Activated T-cell treated with anti-CD3 and anti-CD28 coated beads, Interleukin-2, amount 50 U/mL, for 4 hours (primary cell): ENCODE data around the gene TES. TPM values are rescaled to one million over a fixed set of nuclear protein-coding genes. Genes with fewer than 3 reads are reported as not detected.

Source experiments
- ATAC-seq, 2 donors: fragments of 200-7000 bp; cut with Tn5 transposase; one replicate each; pipeline ENCODE4 v1.10.0; 2021
- DNase-seq: peaks from one replicate; pipeline ENCODE4 v3.0.0-alpha.2; 2020
- H3K27me3 Mint-ChIP-seq: one replicate; pipeline ENCODE4 v1.8.0; 2021; ENCODE audit warnings: low read depth, mixed read lengths
- H3K36me3 Mint-ChIP-seq: one replicate; pipeline ENCODE4 v1.8.0; 2022; ENCODE audit warnings: mixed read lengths; ENCODE audit not compliant: insufficient read depth
- H3K4me1 Mint-ChIP-seq: one replicate; pipeline ENCODE4 v1.8.0; 2021; ENCODE audit warnings: low read depth, mixed read lengths
- H3K4me3 Mint-ChIP-seq: one replicate; pipeline ENCODE4 v1.8.0; 2021; ENCODE audit warnings: mild to moderate bottlenecking, moderate library complexity, mixed read lengths
- H3K9me3 Mint-ChIP-seq: one replicate; pipeline ENCODE4 v1.8.0; 2021; ENCODE audit warnings: mixed read lengths
- total RNA-seq, 3 donors: library from RNA; stranded (reverse); gene quantifications; one replicate each; pipeline ENCODE4 v1.2.1, GENCODE V29; 2021

The TES gene
- total RNA-seq, 3 donors from 2014 or later, result 38.0 to 57.1 (median 53.4) TPM

DNA sequence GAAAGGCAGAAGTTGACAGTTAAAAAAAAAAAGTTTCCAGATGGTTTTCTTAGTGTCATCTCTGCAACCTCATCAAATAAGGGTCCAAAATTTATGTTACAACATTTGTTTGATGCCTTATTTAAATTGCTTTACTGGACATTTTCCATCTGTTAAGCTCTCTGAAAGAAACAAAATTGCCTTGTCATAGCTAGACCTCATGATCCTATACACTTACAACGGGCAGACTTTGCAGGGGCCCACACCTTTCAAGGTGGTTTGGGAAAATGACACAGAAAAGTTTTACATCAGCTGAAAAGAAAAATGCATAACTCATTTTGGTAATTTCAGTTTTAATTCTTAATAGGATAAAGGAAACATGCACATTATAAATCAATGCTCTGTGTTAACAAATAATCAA is 1.4 kb upstream of the TES start:
- DNase-seq (no peak), ATAC-seq (no peak)
- H3K4me3 Mint-ChIP-seq, result no peak overlapping the region
- no peaks in the 10 kb centered on the region for H3K27me3 Mint-ChIP-seq
- peaks cover 34% of the 10 kb centered on the region for H3K4me1 Mint-ChIP-seq
- peaks cover 14% of the 10 kb centered on the region for H3K9me3 Mint-ChIP-seq
- no peaks in the 10 kb centered on the region for H3K36me3 Mint-ChIP-seq

GRCh38 chr7:116209561-116210070 is 723 bp upstream of the TES start:
- Mint-ChIP-seq H3K36me3 (no peaks in the 10 kb centered on the region), H3K4me3 (peak overlapping the region; percentile 74), H3K4me1 (peaks cover 41% of the 10 kb centered on the region), H3K27me3 (no peaks in the 10 kb centered on the region), H3K9me3 (peaks cover 14% of the 10 kb centered on the region)
- DNase-seq, result peak; percentile 17
- peak in 1 of 2 donors; percentile 12 for ATAC-seq

- Mint-ChIP-seq H3K9me3 (peaks cover 14% of the 10 kb centered on the region), H3K4me3 (peak overlapping the region; percentile 93), H3K4me1 (peaks cover 58% of the 10 kb centered on the region), H3K27me3 (no peaks in the 10 kb centered on the region), H3K36me3 (no peaks in the 10 kb centered on the region)
- ATAC-seq (peak; percentile 74 to 78), DNase-seq (peak; percentile 68)
Observed at GRCh38 chr7:116211006-116211912, 920 bp downstream of the TES start.

DNA sequence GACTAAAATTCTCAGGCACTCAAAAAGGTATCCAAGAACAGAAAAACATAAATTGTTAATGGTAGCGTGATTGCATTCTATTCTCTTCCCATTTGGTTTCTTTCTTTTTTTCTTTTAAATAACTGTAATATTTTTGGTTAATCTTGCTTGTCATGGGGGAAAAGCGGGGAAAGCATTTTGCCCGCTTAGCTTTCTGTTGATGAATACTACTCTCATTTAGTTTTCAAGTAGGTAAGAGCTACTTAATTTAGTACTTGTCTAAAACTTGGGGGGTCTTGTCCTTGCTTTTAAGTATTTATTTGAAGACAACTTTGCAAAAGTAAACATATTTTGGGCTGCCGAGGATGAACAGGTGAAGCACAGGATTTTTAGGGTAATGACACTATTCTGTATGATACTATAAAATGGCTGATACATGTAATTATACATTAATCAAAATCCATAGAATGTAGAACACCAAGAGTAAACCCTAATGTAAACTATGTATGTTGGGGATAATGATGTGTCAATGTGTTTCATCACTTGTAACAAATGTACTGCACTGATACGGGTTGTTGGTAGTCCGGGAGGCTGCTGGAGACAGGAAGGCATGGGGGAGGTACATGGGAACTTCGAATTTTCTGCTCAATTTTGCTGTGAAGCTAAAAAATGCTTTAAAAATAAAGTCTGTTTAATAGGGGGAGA is 1.7 kb downstream of the TES start:
- no peaks in the 10 kb centered on the region for H3K36me3 Mint-ChIP-seq
- DNase-seq (no peak), ATAC-seq (no peak)
- peak overlapping the region; percentile 93 for H3K4me3 Mint-ChIP-seq
- peaks cover 12% of the 10 kb centered on the region for H3K9me3 Mint-ChIP-seq
- peaks cover 62% of the 10 kb centered on the region for H3K4me1 Mint-ChIP-seq
- no peaks in the 10 kb centered on the region for H3K27me3 Mint-ChIP-seq

DNA sequence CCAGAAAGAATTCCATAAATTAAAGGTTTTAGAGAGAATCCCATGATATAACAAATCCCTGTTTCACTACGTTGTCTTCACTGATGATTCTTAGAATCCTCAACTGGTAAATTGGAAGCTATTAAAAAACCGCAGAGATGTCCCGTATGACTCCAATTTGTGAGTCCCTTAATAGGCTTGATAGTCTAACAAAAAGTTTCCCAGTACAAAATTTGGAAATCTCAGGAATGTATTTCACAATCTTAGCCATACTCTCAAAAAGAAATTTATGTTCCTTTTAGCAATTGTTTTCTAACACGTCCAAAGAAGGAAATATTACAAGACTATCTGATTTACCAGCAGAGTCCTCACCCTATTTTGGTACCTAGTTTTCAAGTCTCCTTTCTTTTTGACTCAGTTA is 2.5 kb downstream of the TES start:
- peaks cover 4% of the 10 kb centered on the region for H3K9me3 Mint-ChIP-seq
- peaks cover 68% of the 10 kb centered on the region for H3K4me1 Mint-ChIP-seq
- ATAC-seq (no peak), DNase-seq (no peak)
- H3K36me3 Mint-ChIP-seq, result no peaks in the 10 kb centered on the region
- no peaks in the 10 kb centered on the region for H3K27me3 Mint-ChIP-seq
- peak overlapping the region; percentile 93 for H3K4me3 Mint-ChIP-seq

DNA sequence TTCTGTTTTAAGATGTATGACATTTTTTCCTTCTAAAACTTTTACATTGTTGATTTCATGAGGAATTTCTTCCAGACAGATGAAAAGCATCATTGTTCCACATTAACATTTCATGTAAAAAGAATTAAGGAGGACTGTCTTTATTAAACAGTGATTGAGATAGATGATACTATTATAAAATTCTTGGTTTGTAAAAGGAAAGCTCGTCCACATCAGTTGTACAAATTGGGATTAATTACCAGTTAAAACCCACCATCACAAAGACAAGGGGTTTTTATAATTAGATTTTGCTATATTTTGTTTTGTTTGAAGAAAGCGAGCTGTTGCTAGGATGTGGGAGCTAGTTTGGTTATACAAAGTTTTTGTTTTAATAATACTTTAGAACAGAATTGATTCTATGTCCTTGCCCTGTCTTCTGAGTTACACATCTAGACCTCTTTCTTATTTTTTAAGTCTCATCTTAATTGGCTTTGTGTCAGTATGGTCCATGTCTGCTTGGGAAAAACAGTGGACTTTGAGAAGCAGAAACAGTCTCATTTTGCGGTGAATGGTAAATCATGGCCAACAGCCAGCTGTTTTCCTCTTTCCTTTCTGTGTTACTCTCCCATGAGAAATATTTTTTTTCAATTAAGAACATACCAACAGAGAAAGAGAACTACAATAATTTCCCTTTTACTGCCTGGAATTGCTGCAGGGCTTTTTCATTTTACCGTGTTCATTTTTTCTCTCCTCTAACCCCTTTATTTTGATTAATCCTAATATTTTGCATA is 3.2 kb downstream of the TES start:
- Mint-ChIP-seq H3K4me3 (peak overlapping the region; percentile 93), H3K4me1 (peaks cover 71% of the 10 kb centered on the region), H3K9me3 (no peaks in the 10 kb centered on the region), H3K36me3 (no peaks in the 10 kb centered on the region), H3K27me3 (no peaks in the 10 kb centered on the region)
- DNase-seq, result no peak
- ATAC-seq, result no peak

- Mint-ChIP-seq H3K36me3 (no peaks in the 10 kb centered on the region), H3K4me3 (peak overlapping the region; percentile 40), H3K27me3 (no peaks in the 10 kb centered on the region), H3K4me1 (peaks cover 74% of the 10 kb centered on the region), H3K9me3 (no peaks in the 10 kb centered on the region)
- no peak for DNase-seq
- ATAC-seq, result no peak
Observed at GRCh38 chr7:116214921-116215320, 4.6 kb downstream of the TES start.

DNA sequence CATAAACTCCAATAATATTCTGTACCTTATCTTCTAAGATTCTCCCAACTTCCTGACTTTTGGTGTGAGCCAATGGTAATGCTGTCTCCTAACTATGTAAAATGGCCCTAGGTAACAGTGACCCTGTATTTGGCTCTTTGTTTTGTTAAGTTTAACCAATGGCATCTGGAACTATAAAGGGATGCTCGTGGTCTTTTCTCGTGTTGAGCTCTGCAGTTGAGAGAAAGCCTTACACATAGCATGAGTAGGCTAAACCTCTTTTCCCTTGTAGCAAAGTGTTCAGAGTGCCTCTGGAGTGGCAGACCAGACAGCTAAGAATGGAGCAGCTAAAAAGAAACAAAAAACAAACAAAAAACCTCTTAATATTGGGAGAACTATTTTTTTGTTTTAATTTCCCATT is 5.2 kb downstream of the TES start:
- ATAC-seq, result no peak
- DNase-seq, result no peak
- peaks cover 79% of the 10 kb centered on the region for H3K4me1 Mint-ChIP-seq
- H3K9me3 Mint-ChIP-seq, result no peaks in the 10 kb centered on the region
- no peaks in the 10 kb centered on the region for H3K27me3 Mint-ChIP-seq
- H3K4me3 Mint-ChIP-seq, result no peak overlapping the region
- no peaks in the 10 kb centered on the region for H3K36me3 Mint-ChIP-seq

DNA sequence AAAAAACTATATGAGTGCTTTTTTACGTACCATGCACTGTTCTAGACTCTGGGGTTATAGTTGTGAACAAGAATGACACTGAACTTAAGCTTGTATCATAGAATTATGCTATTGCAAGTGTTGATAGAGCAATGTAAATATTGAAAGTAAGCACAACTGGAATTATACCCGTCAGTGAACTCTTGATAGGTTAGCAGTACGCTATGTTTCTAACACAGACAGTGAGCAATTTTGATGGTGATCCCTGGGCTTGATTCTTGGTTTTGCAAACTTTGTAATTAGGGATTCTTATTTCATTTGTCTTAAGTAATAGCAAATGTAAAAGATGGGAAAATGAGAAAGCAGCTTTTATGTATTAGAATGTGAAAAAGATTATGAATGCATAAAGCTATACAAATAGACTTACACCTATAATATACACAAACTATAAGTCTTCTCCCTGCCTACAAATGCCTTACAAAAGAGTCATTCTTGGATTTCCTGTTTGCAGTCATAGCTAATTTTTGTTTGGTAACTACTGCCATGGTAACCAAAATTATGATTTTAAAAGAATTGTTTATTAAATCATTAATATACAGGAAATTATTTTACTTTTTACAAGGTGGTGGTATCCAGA is 6.7 kb downstream of the TES start:
- peaks cover under 1% of the 10 kb centered on the region for H3K36me3 Mint-ChIP-seq
- peak overlapping the region; percentile 51 for H3K4me3 Mint-ChIP-seq
- no peaks in the 10 kb centered on the region for H3K9me3 Mint-ChIP-seq
- DNase-seq (no peak), ATAC-seq (no peak)
- no peaks in the 10 kb centered on the region for H3K27me3 Mint-ChIP-seq
- peaks cover 88% of the 10 kb centered on the region for H3K4me1 Mint-ChIP-seq

- H3K4me1 Mint-ChIP-seq, result peaks cover 87% of the 10 kb centered on the region
- peak overlapping the region; percentile 5 for H3K4me3 Mint-ChIP-seq
- ATAC-seq, result no peak
- DNase-seq, result no peak
- H3K9me3 Mint-ChIP-seq, result no peaks in the 10 kb centered on the region
- H3K27me3 Mint-ChIP-seq, result no peaks in the 10 kb centered on the region
- H3K36me3 Mint-ChIP-seq, result peaks cover 4% of the 10 kb centered on the region
Observed at GRCh38 chr7:116218051-116218645, 7.8 kb downstream of the TES start.

DNA sequence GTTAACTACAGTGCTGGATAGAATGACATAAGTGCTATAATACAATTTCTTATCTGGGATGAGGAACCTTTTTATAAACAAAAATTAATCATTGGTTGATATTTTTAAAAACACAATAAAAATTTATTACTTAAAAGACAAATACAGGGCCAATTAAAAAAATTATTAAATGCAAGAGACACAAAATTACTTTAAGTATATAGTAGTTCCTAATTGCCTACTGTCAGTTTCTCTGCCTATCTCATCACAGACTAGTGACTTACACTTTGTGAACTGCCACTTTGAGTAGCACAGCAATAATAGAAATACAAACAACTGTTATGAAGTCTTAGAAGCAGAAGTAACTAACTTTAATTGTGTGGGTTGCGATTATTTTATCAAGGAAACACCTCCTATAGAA is 8.4 kb downstream of the TES start:
- peak overlapping the region; percentile 5 for H3K4me3 Mint-ChIP-seq
- no peak for ATAC-seq

GRCh38 chr7:116219288-116219687 is 8.9 kb downstream of the TES start:
- H3K4me3 Mint-ChIP-seq, result peak overlapping the region; percentile 16

More for the DNA sequence above, 8.4 kb downstream of the TES start:
- Mint-ChIP-seq H3K9me3 (no peaks in the 10 kb centered on the region), H3K27me3 (no peaks in the 10 kb centered on the region), H3K4me1 (peaks cover 87% of the 10 kb centered on the region), H3K36me3 (peaks cover 4% of the 10 kb centered on the region)
- DNase-seq, result no peak

DNA sequence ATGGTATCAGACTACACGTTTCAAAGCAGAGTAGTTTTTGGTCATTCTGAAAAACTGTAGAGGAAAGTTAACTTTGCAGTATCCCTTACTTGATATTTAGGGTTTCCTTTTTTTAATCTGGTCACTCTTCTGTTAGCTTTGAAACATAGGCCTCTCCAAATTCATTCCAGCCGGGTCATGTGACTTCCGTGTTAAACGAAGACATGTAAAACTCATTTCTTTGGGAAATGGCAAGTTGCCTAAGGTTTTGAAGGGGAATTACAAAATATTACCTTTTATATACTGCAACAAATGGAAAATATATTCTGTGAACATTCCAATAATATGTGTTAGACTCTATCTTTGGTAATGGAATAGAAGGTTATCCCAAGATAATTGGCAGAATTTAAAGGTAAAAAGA is 9.5 kb downstream of the TES start:
- H3K36me3 Mint-ChIP-seq, result peaks cover 4% of the 10 kb centered on the region
- ATAC-seq (no peak), DNase-seq (no peak)
- H3K4me3 Mint-ChIP-seq, result no peak overlapping the region
- no peaks in the 10 kb centered on the region for H3K27me3 Mint-ChIP-seq
- H3K4me1 Mint-ChIP-seq, result peaks cover 87% of the 10 kb centered on the region
- H3K9me3 Mint-ChIP-seq, result no peaks in the 10 kb centered on the region

More at GRCh38 chr7:116219288-116219687, 8.9 kb downstream of the TES start:
- no peaks in the 10 kb centered on the region for H3K9me3 Mint-ChIP-seq
- no peaks in the 10 kb centered on the region for H3K27me3 Mint-ChIP-seq
- ATAC-seq (no peak), DNase-seq (no peak)
- H3K4me1 Mint-ChIP-seq, result peaks cover 87% of the 10 kb centered on the region
- H3K36me3 Mint-ChIP-seq, result peaks cover 4% of the 10 kb centered on the region
